HG02678 (cell line): Measurements from ENCODE around the gene SPTBN4.
"Not testable (repeated sequence)": the region's sequence is repeated elsewhere in the genome, so short reads cannot be mapped to it uniquely, and the experiment has no call there.

Experiments
- ATAC-seq: cut with Tn5 transposase; IDR thresholded peaks from one replicate; pipeline ENCODE4 v1.9.1; 2021; ENCODE audit warnings: mild to moderate bottlenecking, moderate library complexity; ENCODE audit not compliant: unreplicated experiment

SPTBN4 gene

GRCh38 chr19:40502647-40503319 is 36.0 kb downstream of the SPTBN4 start:
- no peak for ATAC-seq

- ATAC-seq = no peak
Observed at GRCh38 chr19:40503320-40503695, 36.5 kb downstream of the SPTBN4 start.

- ATAC-seq = no peak
Observed at GRCh38 chr19:40506099-40506498, 39.3 kb downstream of the SPTBN4 start.

GRCh38 chr19:40507892-40508291 is 41.1 kb downstream of the SPTBN4 start:
- no peak for ATAC-seq

GRCh38 chr19:40508739-40509260 is 42.0 kb downstream of the SPTBN4 start:
- no peak for ATAC-seq

GRCh38 chr19:40510526-40511115 is 43.8 kb downstream of the SPTBN4 start:
- no peak for ATAC-seq

- ATAC-seq = no peak
Observed at GRCh38 chr19:40511487-40511886, 44.7 kb downstream of the SPTBN4 start.

GRCh38 chr19:40512110-40512472 is 45.3 kb downstream of the SPTBN4 start:
- ATAC-seq = no peak

GRCh38 chr19:40512473-40513344 is 45.9 kb downstream of the SPTBN4 start:
- ATAC-seq = no peak

GRCh38 chr19:40513345-40513678 is 46.5 kb downstream of the SPTBN4 start:
- ATAC-seq = no peak

- ATAC-seq = no peak
Observed at GRCh38 chr19:40513741-40514315, 47.0 kb downstream of the SPTBN4 start.

- ATAC-seq = no peak
Observed at GRCh38 chr19:40517248-40517647, 50.4 kb downstream of the SPTBN4 start.

- ATAC-seq = no peak
Observed at GRCh38 chr19:40519352-40520322, 52.8 kb downstream of the SPTBN4 start.

GRCh38 chr19:40521276-40521675 is 54.5 kb downstream of the SPTBN4 start:
- ATAC-seq = no peak

- not testable (repeated sequence) for ATAC-seq
Observed at GRCh38 chr19:40521900-40522299, 55.1 kb downstream of the SPTBN4 start.

GRCh38 chr19:40523322-40524047 is 56.7 kb downstream of the SPTBN4 start:
- no peak for ATAC-seq

- no peak for ATAC-seq
Observed at GRCh38 chr19:40524133-40524549, 57.3 kb downstream of the SPTBN4 start.

GRCh38 chr19:40524655-40525054 is 57.9 kb downstream of the SPTBN4 start:
- ATAC-seq = no peak

- ATAC-seq = no peak
Observed at GRCh38 chr19:40525234-40526051, 58.6 kb downstream of the SPTBN4 start.
